T-helper 2 cell treated with Interferon-gamma antibody and Interleukin-4, amounts not matched to agents 5 μg/mL and 100 μg/mL, for 36 hours (primary cell): ENCODE results near the gene ARID5B.

Source experiments
- DNase-seq: peaks from one replicate; pipeline ENCODE4 v3.0.0; 2021; ENCODE audit warnings: low spot score
- H3K27ac Mint-ChIP-seq: one replicate; pipeline ENCODE4 v1.8.0; 2021; ENCODE audit warnings: mild to moderate bottlenecking, mixed read lengths
- H3K27me3 Mint-ChIP-seq: one replicate; pipeline ENCODE4 v1.8.0; 2021; ENCODE audit warnings: low read depth, mixed read lengths
- H3K36me3 Mint-ChIP-seq: one replicate; pipeline ENCODE4 v1.8.0; 2021; ENCODE audit warnings: low read depth, mixed read lengths
- H3K4me1 Mint-ChIP-seq: one replicate; pipeline ENCODE4 v1.8.0; 2021; ENCODE audit warnings: low read depth, mixed read lengths
- H3K4me3 Mint-ChIP-seq: one replicate; pipeline ENCODE4 v1.8.0; 2022; ENCODE audit warnings: mild to moderate bottlenecking, moderate library complexity, mixed read lengths
- H3K9me3 Mint-ChIP-seq: one replicate; pipeline ENCODE4 v1.8.0; 2021; ENCODE audit warnings: mixed read lengths

Gene ARID5B

DNA sequence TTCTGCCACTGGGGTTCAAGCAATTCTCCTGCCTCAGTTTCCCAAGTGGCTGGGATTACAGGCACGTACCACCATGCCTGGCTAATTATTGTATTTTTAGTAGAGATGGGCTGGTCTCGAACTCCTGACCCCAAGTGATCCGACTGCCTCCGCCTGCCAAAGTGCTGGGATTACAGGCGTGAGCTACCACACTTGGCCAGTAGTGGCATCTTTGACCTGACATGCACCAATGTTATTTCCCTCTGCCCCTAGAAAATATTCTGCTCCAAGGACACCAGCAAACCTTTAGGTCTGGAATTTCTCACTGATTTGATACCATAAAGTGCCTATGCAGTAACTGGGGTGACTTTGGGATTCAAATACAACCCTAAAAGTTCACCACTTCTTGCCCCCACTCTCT, 179.4 kb downstream of the ARID5B start:
- Mint-ChIP-seq H3K4me3 (peak overlapping the region; percentile 0), H3K4me1 (peaks cover 61% of the 10 kb centered on the region), H3K36me3 (peaks cover 62% of the 10 kb centered on the region), H3K9me3 (peaks cover 5% of the 10 kb centered on the region), H3K27ac (peak overlapping the region; percentile 93), H3K27me3 (no peaks in the 10 kb centered on the region)
- DNase-seq = no peak

DNA sequence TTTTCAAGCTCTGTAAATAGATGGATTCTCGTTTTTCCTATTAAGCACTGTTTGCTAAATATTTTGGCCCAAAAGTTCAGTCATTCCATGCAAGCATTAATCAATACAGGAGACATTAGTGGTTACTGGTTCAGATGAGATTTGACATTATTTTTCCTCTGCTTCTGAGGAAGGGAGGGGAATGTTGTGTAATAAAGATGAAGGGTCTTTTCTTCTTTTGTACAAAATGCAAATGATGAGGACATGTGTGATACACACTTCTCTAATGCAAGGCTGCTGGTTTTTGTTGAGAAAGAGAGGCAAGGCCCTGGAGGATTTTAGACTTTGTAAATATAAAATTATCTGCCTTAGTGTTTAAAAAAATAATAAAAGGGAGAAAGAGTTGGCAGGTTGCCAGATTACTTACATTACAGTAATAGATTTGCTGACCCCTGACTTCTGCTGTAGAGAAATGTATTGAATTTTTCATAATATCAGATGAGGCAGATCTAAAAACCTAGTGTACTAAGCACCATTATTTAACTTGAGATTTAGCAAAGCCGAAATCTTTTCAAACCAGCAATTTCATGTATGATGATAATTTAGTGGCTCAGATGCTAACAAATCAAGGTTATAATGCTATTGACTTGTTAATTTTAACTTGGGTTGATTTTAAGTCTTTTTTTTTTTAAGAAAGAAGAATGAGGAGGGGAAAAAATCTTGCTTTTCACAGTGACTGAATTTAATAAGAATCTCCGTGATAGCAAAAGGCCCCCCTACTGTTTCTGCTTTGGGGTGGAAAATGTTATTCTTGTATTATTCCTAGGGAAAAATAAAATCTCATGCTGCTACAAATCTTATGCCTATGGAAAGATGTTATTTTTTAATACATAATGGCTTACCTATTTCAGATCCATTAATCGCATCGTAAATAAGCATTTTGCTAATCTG, 180.1 kb downstream of the ARID5B start:
- no peak for DNase-seq
- Mint-ChIP-seq H3K9me3 (peaks cover 5% of the 10 kb centered on the region), H3K36me3 (peaks cover 65% of the 10 kb centered on the region), H3K4me3 (peak overlapping the region; percentile 69), H3K27ac (peak overlapping the region; percentile 93), H3K4me1 (peaks cover 57% of the 10 kb centered on the region), H3K27me3 (no peaks in the 10 kb centered on the region)

- H3K27me3 Mint-ChIP-seq = no peaks in the 10 kb centered on the region
- peaks cover 64% of the 10 kb centered on the region for H3K36me3 Mint-ChIP-seq
- H3K9me3 Mint-ChIP-seq = peaks cover 5% of the 10 kb centered on the region
- H3K27ac Mint-ChIP-seq = peak overlapping the region; percentile 93
- H3K4me1 Mint-ChIP-seq = peaks cover 53% of the 10 kb centered on the region
- peak overlapping the region; percentile 69 for H3K4me3 Mint-ChIP-seq
- DNase-seq = no peak
Measured at GRCh38 chr10:62082271-62082656, 180.8 kb downstream of the ARID5B start.

- Mint-ChIP-seq H3K36me3 (peaks cover 65% of the 10 kb centered on the region), H3K27me3 (no peaks in the 10 kb centered on the region), H3K4me3 (peak overlapping the region; percentile 69), H3K27ac (peak overlapping the region; percentile 93), H3K9me3 (peaks cover 5% of the 10 kb centered on the region), H3K4me1 (peaks cover 48% of the 10 kb centered on the region)
- DNase-seq = no peak
Measured at GRCh38 chr10:62082729-62083411, 181.4 kb downstream of the ARID5B start.

DNA sequence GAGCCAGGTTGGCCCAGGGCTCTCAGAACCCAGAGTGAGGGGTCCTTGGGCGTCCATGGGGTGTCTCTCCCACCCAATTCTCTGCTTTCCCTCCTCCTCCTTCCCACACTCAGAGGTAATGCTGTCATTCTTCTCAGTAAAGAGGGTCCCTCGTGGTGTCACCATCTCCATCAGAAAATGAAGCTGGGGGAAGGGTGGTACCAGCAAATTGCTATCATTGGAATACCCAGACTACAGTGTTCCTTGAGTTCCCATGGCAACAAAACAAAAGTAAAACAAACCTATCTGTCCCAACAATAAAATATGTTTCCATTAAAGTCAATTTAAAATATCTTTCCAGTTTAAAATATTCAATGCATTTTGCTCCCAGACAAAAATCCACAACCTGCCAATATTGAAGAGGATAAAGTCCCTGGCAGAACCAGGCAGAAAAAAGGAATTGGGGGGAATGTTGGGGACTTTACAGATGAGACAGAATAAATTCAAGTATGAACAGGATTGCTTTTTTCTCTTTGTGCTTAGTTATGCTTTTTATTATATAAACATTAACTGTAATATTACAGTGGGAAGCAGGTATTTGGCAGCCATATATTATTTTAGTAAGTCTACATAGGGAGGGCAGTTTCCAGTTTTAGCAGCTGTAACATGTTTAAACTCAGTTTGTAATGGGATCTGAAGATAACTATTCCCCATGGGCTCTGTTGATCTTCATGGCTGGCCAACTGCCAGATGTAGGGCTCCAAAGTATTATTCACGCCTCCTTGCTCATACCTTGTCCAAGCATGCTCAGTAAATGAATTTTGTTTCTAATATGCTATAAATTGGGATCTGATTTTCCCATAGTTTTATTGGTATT, 182.1 kb downstream of the ARID5B start:
- no peak for DNase-seq
- Mint-ChIP-seq H3K27ac (peak overlapping the region; percentile 93), H3K36me3 (peaks cover 66% of the 10 kb centered on the region), H3K4me3 (peak overlapping the region; percentile 69), H3K9me3 (peaks cover 5% of the 10 kb centered on the region), H3K4me1 (peaks cover 44% of the 10 kb centered on the region), H3K27me3 (no peaks in the 10 kb centered on the region)

DNA sequence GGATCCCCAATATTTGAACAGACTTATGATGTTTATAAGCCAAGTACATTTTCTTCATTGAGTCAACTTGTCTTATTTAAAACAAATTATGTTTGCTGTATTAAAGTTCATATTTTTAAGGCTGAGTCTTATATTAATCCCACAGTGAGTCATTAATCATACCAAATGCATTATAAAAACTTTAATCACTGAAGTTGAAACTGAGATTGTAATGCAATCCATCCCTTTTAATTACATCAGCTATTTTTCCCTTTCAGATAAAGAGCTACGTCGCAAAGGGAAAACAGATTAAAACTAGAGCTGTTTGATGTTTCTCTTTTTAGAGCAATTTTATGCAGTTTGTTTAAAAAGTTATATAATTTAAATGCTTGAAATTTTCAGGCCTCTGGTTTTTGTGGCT, 183.0 kb downstream of the ARID5B start:
- Mint-ChIP-seq H3K27me3 (no peaks in the 10 kb centered on the region), H3K4me3 (peak overlapping the region; percentile 32), H3K4me1 (peaks cover 49% of the 10 kb centered on the region), H3K9me3 (peaks cover 5% of the 10 kb centered on the region), H3K36me3 (peaks cover 68% of the 10 kb centered on the region), H3K27ac (peak overlapping the region; percentile 68)
- DNase-seq = no peak

GRCh38 chr10:62085404-62085803, 183.9 kb downstream of the ARID5B start:
- Mint-ChIP-seq H3K4me3 (no peak overlapping the region), H3K27ac (peak overlapping the region; percentile 68), H3K27me3 (no peaks in the 10 kb centered on the region), H3K36me3 (peaks cover 68% of the 10 kb centered on the region), H3K9me3 (peaks cover under 1% of the 10 kb centered on the region), H3K4me1 (peaks cover 44% of the 10 kb centered on the region)
- DNase-seq = no peak

DNA sequence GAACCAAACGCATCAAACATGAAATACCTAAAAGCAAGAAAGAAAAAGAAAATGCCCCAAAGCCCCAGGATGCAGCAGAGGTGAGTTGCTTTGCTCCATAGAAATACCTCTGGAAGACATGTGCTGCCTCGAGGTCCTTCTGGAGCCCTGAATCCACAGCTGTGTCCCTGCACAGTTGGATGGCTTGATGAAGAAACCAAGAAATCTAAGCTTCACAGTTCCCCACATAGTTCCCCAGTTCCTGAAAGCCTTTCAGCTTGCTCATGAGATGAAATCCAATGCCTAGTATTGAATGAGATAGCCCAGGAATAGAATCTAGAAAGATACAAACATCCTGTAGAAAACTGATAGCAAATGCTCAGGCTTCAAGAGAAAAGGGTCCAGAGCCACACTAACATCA, 184.3 kb downstream of the ARID5B start:
- Mint-ChIP-seq H3K4me1 (peaks cover 45% of the 10 kb centered on the region), H3K4me3 (no peak overlapping the region), H3K9me3 (no peaks in the 10 kb centered on the region), H3K36me3 (peaks cover 71% of the 10 kb centered on the region), H3K27me3 (no peaks in the 10 kb centered on the region), H3K27ac (no peak overlapping the region)
- DNase-seq = no peak

DNA sequence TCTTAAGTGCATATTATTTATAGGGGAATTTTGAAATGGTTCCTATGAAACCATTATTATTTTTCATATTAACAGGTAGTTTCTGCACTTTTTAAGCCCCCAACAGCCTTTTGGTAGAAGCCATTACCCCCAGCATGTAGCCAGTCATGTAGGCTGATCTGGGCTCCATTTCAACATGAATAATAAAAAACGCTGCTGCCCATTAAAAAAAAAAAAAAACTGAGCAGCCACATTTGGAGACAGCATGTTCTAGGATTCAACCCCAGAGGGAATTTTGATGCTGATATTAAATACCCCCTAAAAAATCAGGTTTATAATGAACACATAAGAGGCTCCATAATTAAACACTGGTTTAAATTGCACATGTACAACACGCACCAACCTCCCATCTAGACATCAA, 185.8 kb downstream of the ARID5B start:
- no peak overlapping the region for H3K27ac Mint-ChIP-seq
- no peaks in the 10 kb centered on the region for H3K27me3 Mint-ChIP-seq
- H3K4me1 Mint-ChIP-seq = peaks cover 30% of the 10 kb centered on the region
- H3K36me3 Mint-ChIP-seq = peaks cover 76% of the 10 kb centered on the region
- H3K9me3 Mint-ChIP-seq = no peaks in the 10 kb centered on the region
- DNase-seq = no peak
- no peak overlapping the region for H3K4me3 Mint-ChIP-seq

- Mint-ChIP-seq H3K4me3 (no peak overlapping the region), H3K27me3 (no peaks in the 10 kb centered on the region), H3K9me3 (no peaks in the 10 kb centered on the region), H3K4me1 (peaks cover 23% of the 10 kb centered on the region), H3K36me3 (peaks cover 85% of the 10 kb centered on the region), H3K27ac (no peak overlapping the region)
- DNase-seq = no peak
Measured at GRCh38 chr10:62088786-62089185, 187.3 kb downstream of the ARID5B start.

DNA sequence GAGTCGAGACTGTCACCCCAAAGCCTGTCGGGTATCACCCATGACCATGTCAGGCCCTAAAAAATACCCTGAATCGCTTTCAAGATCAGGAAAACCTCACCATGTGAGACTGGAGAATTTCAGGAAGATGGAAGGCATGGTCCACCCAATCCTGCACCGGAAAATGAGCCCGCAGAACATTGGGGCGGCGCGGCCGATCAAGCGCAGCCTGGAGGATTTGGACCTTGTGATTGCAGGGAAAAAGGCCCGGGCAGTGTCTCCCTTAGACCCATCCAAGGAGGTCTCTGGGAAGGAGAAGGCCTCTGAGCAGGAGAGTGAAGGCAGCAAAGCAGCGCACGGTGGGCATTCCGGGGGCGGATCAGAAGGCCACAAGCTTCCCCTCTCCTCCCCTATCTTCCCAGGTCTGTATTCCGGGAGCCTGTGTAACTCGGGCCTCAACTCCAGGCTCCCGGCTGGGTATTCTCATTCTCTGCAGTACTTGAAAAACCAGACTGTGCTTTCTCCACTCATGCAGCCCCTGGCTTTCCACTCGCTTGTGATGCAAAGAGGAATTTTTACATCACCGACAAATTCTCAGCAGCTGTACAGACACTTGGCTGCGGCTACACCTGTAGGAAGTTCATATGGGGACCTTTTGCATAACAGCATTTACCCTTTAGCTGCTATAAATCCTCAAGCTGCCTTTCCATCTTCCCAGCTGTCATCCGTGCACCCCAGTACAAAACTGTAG, 191.0 kb downstream of the ARID5B start:
- no peak for DNase-seq
- Mint-ChIP-seq H3K4me3 (no peak overlapping the region), H3K4me1 (peaks cover 20% of the 10 kb centered on the region), H3K9me3 (no peaks in the 10 kb centered on the region), H3K27ac (no peak overlapping the region), H3K27me3 (no peaks in the 10 kb centered on the region), H3K36me3 (peaks cover 85% of the 10 kb centered on the region)

DNA sequence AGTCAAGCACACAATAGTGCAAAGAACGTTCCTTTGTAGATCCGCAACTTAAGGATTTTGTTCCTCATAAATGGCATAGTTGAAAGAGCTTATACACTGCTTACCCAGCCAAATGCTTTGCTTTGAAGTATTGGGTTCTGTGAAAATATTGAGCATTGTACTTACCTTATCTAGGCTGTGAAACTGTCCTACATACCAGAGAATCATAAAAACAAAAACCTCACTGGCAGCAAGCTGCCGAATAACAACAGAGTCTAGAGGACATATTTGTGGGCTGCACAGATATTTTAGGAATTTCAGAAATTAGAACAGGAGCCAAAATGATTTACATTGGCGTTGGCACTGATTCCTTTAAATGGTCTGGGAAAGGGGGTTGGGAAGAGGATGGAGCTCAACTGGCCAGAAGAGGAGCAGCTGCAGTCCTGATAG, 192.4 kb downstream of the ARID5B start:
- no peak overlapping the region for H3K4me3 Mint-ChIP-seq
- H3K4me1 Mint-ChIP-seq = peaks cover 21% of the 10 kb centered on the region
- no peaks in the 10 kb centered on the region for H3K9me3 Mint-ChIP-seq
- H3K27ac Mint-ChIP-seq = no peak overlapping the region
- H3K27me3 Mint-ChIP-seq = no peaks in the 10 kb centered on the region
- no peak for DNase-seq
- H3K36me3 Mint-ChIP-seq = peaks cover 81% of the 10 kb centered on the region
